Measurements from ENCODE around the gene TDRD7. TPM values are rescaled to one million over a fixed set of nuclear protein-coding genes. Genes with fewer than 3 reads are reported as not detected.

TDRD7 gene
- total and polyA plus RNA-seq, 2 of the 13 experiments (the other 11 are each of a cell fraction or from before 2014, with no cell fraction given) = 9.8 to 15.5 TPM

- DNase-seq (ENCODE audit: low spot score) = no peak
- Histone ChIP-seq H3K4me3 (replicated peaks in 1 of 3; ENCODE audit: insufficient read depth in 1 of 3, low read depth in 2 of 3, low read length in 3 of 3) (no peak overlapping the region), H3K4me1 (ENCODE audit: insufficient read depth, low read length) (peaks cover 25% of the 10 kb centered on the region), H3K9ac (ENCODE audit: insufficient read depth, low read depth, low read length) (no peak overlapping the region), H3K4me2 (ENCODE audit: low read depth, low read length) (no peak overlapping the region), H3K27me3 (ENCODE audit: control insufficient read depth in 1 of 2, insufficient read depth in 2 of 2, low read length in 2 of 2) (peaks cover 13 to 57% of the 10 kb centered on the region in 2 experiments; a peak in 4 of 5 replicates), H2AFZ (ENCODE audit: low read length) (no peak overlapping the region), H4K20me1 (ENCODE audit: insufficient read depth, low read length) (no peaks in the 10 kb centered on the region), H3K79me2 (ENCODE audit: insufficient read depth, low read length) (no peaks in the 10 kb centered on the region), H3K27ac (ENCODE audit: extremely low read length, insufficient read depth, low read length) (no peak overlapping the region), H3K36me3 (replicated peaks in 1 of 2; ENCODE audit: control insufficient read depth in 1 of 2, insufficient read depth in 2 of 2, low read length in 2 of 2) (no peaks in the 10 kb centered on the region), H3K9me3 (ENCODE audit: low read length) (no peaks in the 10 kb centered on the region)
- no peak for ATAC-seq
- intact Hi-C loops (cut with micrococcal nuclease; ENCODE audit: unreplicated experiment) (no loop called here), in situ Hi-C loops (cut with HindIII; ENCODE audit: extremely low pct_ligation_motif_present, low pct_unique_long_range_greater_than_20kb) (no loop called here)
- TF ChIP-seq SSRP1 (CRISPR knock-in tag; IDR thresholded peaks at IDR 0.05) (no peak), BRCA1 (CRISPR knock-in tag; IDR thresholded peaks at IDR 0.05) (no peak), KDM6A (CRISPR knock-in tag; IDR thresholded peaks at IDR 0.05; ENCODE audit: low read depth) (no peak), ZMYM4 (CRISPR knock-in tag; IDR thresholded peaks at IDR 0.05) (no peak), ZNF768 (CRISPR knock-in tag; IDR thresholded peaks at IDR 0.05) (no peak), ADNP (CRISPR knock-in tag; IDR thresholded peaks at IDR 0.05) (no peak), ISX (CRISPR knock-in tag; conservative IDR thresholded peaks at IDR 0.05) (no peak), GMEB1 (CRISPR knock-in tag; IDR thresholded peaks at IDR 0.05; ENCODE audit: borderline replicate concordance) (no peak), ZNF598 (CRISPR knock-in tag; IDR thresholded peaks at IDR 0.05; ENCODE audit: borderline replicate concordance) (no peak), ZSCAN5A (CRISPR knock-in tag; IDR thresholded peaks at IDR 0.05; ENCODE audit: borderline replicate concordance) (no peak), HNRNPUL1 (IDR thresholded peaks at IDR 0.05; ENCODE audit: low read depth, low read length) (no peak), PRMT3 (CRISPR knock-in tag; IDR thresholded peaks at IDR 0.05; ENCODE audit: borderline replicate concordance, low read depth) (no peak), NFE2L2 (IDR thresholded peaks at IDR 0.05; ENCODE audit: low read length) (no peak), KLF13 (CRISPR knock-in tag; IDR thresholded peaks at IDR 0.05) (no peak), ZNF720 (CRISPR knock-in tag; IDR thresholded peaks at IDR 0.05) (no peak), ZNF3 (CRISPR knock-in tag; IDR thresholded peaks at IDR 0.05) (no peak), STAG1 (CRISPR knock-in tag; IDR thresholded peaks at IDR 0.05) (no peak), DNMT3B (CRISPR knock-in tag; conservative IDR thresholded peaks at IDR 0.05) (no peak)
- ChIA-PET CTCF (ENCODE audit: low intra/inter-chr PET ratio, low total read pairs) (no interaction called here), POLR2A (no interaction called here)
- no TSS peak for BruUV-seq (replicated peaks)
- FAIRE-seq = no peak
- 27% methylated on average over 1 of the region's 1 CpG for WGBS (ENCODE audit: low lambda C conversion rate)
These were observed 91.9 kb downstream of the TDRD7 start for GRCh38 chr9:97503862-97504210.

Data from HepG2 (cell line).